ENCODE data around the gene RXFP3.

Gene RXFP3

GRCh38 chr5:33928283-33928682, 7.9 kb upstream of the RXFP3 start:
- TF ChIP-seq, protein P1, sequence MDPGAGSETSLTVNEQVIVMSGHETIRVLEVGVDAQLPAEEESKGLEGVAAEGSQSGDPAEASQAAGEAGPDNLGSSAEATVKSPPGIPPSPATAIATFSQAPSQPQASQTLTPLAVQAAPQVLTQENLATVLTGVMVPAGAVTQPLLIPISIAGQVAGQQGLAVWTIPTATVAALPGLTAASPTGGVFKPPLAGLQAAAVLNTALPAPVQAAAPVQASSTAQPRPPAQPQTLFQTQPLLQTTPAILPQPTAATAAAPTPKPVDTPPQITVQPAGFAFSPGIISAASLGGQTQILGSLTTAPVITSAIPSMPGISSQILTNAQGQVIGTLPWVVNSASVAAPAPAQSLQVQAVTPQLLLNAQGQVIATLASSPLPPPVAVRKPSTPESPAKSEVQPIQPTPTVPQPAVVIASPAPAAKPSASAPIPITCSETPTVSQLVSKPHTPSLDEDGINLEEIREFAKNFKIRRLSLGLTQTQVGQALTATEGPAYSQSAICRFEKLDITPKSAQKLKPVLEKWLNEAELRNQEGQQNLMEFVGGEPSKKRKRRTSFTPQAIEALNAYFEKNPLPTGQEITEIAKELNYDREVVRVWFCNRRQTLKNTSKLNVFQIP (CRISPR knock-in tag; IDR thresholded peaks at IDR 0.05; ENCODE audit: borderline replicate concordance, low read depth) = no peak
- no peak for TF ChIP-seq ARNTL (CRISPR knock-in tag; IDR thresholded peaks at IDR 0.05; ENCODE audit: borderline replicate concordance, low read depth)
- no peak for ATAC-seq

- no peak for ATAC-seq
- no peak for TF ChIP-seq ZFP30 (CRISPR knock-in tag; IDR thresholded peaks at IDR 0.05)
Observed at GRCh38 chr5:33929925-33930690, 6.1 kb upstream of the RXFP3 start.

DNA sequence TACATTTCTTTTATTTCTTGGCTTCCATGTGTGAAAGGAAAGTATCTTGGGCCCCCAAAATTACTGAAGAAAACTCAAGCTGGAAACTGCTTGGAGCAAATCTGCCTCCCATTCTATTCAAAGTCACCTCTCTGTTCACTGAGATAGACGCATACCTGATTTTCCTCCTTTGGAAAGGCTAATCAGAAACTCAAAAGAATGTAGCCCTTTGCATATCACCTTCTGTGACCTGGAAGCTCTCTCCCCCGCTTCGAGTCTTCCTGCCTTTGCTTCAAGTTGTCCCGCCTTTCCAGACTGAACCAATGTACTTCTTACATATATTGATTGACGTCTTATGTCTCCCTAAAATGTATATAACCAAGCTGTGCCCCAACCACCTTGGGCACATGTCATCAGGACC, 5.0 kb upstream of the RXFP3 start:
- no peak for ATAC-seq
- TF ChIP-seq PPARA (CRISPR knock-in tag; IDR thresholded peaks at IDR 0.05; ENCODE audit: borderline replicate concordance) = no peak

DNA sequence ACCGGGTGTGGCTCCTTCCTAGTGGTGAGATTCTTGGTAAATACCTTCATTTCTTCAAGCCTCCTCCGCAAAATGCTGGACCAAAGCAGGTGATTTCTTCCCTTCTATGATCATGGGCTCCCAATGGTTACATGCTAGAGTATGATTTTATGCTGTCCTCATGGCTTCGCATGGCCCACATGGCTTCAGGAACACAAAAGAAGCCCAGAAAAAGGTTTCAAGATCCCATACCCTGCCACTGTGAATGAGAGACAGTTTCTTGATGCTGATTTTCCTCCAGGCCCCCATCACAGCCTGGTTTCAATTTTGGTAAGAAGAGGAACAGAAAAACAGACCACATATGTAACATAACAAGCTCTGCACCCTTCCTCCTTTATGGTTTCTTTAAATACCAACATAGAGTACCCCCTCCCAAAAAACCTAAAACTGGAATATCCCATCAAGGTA, 2.4 kb upstream of the RXFP3 start:
- no peak for ATAC-seq

GRCh38 chr5:33934176-33934575, 2.0 kb upstream of the RXFP3 start:
- no peak for TF ChIP-seq ESRRG (CRISPR knock-in tag; IDR thresholded peaks at IDR 0.05)
- no peak for TF ChIP-seq ZC3H10 (CRISPR knock-in tag; IDR thresholded peaks at IDR 0.05)
- TF ChIP-seq CSDC2 (CRISPR knock-in tag; IDR thresholded peaks at IDR 0.05) = no peak
- TF ChIP-seq, protein P2, sequence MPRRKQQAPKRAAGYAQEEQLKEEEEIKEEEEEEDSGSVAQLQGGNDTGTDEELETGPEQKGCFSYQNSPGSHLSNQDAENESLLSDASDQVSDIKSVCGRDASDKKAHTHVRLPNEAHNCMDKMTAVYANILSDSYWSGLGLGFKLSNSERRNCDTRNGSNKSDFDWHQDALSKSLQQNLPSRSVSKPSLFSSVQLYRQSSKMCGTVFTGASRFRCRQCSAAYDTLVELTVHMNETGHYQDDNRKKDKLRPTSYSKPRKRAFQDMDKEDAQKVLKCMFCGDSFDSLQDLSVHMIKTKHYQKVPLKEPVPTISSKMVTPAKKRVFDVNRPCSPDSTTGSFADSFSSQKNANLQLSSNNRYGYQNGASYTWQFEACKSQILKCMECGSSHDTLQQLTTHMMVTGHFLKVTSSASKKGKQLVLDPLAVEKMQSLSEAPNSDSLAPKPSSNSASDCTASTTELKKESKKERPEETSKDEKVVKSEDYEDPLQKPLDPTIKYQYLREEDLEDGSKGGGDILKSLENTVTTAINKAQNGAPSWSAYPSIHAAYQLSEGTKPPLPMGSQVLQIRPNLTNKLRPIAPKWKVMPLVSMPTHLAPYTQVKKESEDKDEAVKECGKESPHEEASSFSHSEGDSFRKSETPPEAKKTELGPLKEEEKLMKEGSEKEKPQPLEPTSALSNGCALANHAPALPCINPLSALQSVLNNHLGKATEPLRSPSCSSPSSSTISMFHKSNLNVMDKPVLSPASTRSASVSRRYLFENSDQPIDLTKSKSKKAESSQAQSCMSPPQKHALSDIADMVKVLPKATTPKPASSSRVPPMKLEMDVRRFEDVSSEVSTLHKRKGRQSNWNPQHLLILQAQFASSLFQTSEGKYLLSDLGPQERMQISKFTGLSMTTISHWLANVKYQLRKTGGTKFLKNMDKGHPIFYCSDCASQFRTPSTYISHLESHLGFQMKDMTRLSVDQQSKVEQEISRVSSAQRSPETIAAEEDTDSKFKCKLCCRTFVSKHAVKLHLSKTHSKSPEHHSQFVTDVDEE (CRISPR knock-in tag; IDR thresholded peaks at IDR 0.05) = no peak
- no peak for TF ChIP-seq ZNF70 (CRISPR knock-in tag; IDR thresholded peaks at IDR 0.05)
- TF ChIP-seq, protein P1 (CRISPR knock-in tag; IDR thresholded peaks at IDR 0.05; ENCODE audit: borderline replicate concordance, low read depth) = no peak
- no peak for TF ChIP-seq TOX (CRISPR knock-in tag; IDR thresholded peaks at IDR 0.05; ENCODE audit: borderline replicate concordance)
- TF ChIP-seq ISL1 (CRISPR knock-in tag; IDR thresholded peaks at IDR 0.05) = no peak
- TF ChIP-seq PATZ1 (CRISPR knock-in tag; IDR thresholded peaks at IDR 0.05; ENCODE audit: borderline replicate concordance) = no peak
- no peak for TF ChIP-seq RARB (CRISPR knock-in tag; IDR thresholded peaks at IDR 0.05)
- no peak for ATAC-seq

More for the DNA sequence above, 2.4 kb upstream of the RXFP3 start:
- no peak for TF ChIP-seq RARB (CRISPR knock-in tag; IDR thresholded peaks at IDR 0.05)
- TF ChIP-seq, protein P2 (CRISPR knock-in tag; IDR thresholded peaks at IDR 0.05) = no peak
- TF ChIP-seq PPARA (CRISPR knock-in tag; IDR thresholded peaks at IDR 0.05; ENCODE audit: borderline replicate concordance) = no peak
- no peak for TF ChIP-seq ZNF70 (CRISPR knock-in tag; IDR thresholded peaks at IDR 0.05)
- no peak for TF ChIP-seq GLIS3 (CRISPR knock-in tag; IDR thresholded peaks at IDR 0.05)
- TF ChIP-seq TOX (CRISPR knock-in tag; IDR thresholded peaks at IDR 0.05; ENCODE audit: borderline replicate concordance) = no peak
- no peak for TF ChIP-seq CREB5 (CRISPR knock-in tag; IDR thresholded peaks at IDR 0.05; ENCODE audit: low read depth)
- TF ChIP-seq ZC3H10 (CRISPR knock-in tag; IDR thresholded peaks at IDR 0.05) = no peak
- no peak for TF ChIP-seq ESRRG (CRISPR knock-in tag; IDR thresholded peaks at IDR 0.05)
- TF ChIP-seq ZFP3 (CRISPR knock-in tag; IDR thresholded peaks at IDR 0.05) = no peak

All from SK-N-SH treated with all-trans-retinoic acid at 6 μM for 48 hours (cell line).